Breast epithelium (tissue), 3 donors: Measurements from ENCODE around the gene LDB1.

ENCODE experiments used
- CTCF ChIP-seq, 3 donors: fragments of 450-650 bp; IDR thresholded peaks; one replicate each; pipeline ENCODE4 v1.5.1; 2016 to 2017; ENCODE audit warnings: antibody characterized with exemption in 3 of 3, mild to moderate bottlenecking in 3 of 3, moderate library complexity in 3 of 3
- POLR2AphosphoS5 ChIP-seq, 3 donors: sonication (generic); formaldehyde crosslinking; IDR thresholded peaks; one replicate each; pipeline ENCODE4 v1.6.1; 2017; ENCODE audit warnings: antibody characterized with exemption in 3 of 3

- TF ChIP-seq CTCF (IDR thresholded peaks at IDR 0.05), result no peak
- no peak for TF ChIP-seq POLR2AphosphoS5 (IDR thresholded peaks at IDR 0.05)
Measured at GRCh38 chr10:102086196-102086595, 34.0 kb downstream of the LDB1 start.
